HT1080 (cell line): Measurements from ENCODE around the gene ALOX12. TPM values are rescaled to one million over a fixed set of nuclear protein-coding genes. Genes with fewer than 3 reads are reported as not detected.

Experiments
- DNase-seq: peaks from one replicate; pipeline ENCODE4 v3.0.0-alpha.2; 2015; ENCODE audit warnings: low read depth
- total RNA-seq: library from RNA; depleted of rRNA; stranded (reverse); fragments of >200 nt; shearing (Covaris generic); gene quantifications from 2 replicates; pipeline ENCODE4 v1.2.3, GENCODE V29; 2014

Gene ALOX12
- total RNA-seq, 1 experiment from 2014 or later, result not detected

DNA sequence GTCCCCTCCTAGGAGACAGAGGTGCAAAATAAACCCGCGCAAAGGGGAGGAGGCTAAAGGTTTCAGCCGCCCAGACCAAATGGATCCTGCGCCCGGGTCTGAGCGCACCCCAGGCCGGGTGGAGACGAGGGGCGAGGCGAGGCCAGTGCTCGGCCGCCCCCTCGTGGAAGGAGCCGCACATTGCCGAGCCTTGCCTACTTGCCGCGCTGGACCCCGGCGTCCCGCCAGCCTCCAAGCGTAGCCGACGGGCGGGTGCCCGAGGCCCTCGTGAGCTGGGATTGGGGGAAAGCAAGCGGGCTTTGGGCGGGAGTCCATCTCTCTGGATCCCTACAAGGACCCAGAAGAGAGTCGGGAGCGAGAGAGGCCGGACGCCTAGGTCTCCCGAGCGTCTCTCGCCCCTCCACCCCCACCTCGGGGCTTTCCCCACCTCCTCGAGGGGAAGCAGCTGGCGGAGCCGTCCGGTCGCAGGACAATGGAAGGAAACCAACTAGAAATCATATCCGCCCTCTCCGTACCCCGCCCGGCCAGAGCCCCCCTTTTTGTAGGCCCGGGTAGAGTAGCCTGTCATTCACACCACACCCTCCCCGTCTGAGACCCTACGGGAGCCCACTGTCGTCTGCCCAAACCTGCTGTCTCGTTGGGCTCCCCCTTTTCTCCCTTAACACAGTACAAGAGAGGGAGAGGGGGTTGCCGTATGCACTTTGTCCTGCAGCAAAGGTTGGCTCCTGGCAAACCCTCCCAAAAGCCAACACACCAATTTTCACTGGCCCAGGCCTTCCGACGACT lies 26.3 kb downstream of the ALOX12 start:
- peak; percentile 54 for DNase-seq

DNA sequence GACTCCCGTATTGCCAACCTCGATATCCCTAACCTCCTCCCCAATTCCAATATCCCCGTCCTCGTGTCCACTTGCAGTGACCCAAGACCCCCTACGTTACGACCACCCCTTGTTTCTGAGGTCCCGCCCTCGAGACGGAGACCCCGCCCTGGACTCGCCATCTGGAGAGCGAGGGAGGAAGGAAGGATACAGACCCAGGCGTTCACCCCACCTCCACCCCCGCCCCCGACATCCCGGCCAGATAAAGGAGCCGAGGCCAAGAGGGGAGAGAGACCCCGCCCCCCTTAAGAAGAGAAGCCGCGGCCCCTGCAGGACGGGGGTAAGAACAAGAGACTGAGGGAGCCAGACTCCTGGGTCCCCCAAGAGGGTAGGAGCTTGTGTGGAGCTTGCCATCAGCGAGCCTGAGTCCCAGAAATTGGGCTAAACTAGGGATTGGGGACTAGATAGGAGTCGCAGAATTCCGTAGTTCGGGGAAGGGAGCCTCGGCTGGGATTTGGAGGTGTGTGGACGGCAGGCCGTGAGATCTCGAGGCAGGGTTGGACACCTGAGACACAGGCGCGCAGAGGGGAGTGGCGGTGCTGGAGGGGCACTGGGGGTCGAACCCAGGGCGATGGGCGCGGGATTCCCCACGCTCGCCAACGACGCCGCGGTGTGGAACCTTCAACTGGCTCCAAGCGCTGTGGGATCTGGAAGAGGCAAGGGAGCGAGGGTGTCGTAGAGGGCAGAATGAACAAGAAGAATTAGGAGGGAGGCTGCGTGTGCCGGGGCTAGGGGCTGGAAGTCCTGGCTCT lies 27.1 kb downstream of the ALOX12 start, which contains the start of gene BCL6B:
Gene BCL6B, plus strand, starts transcription at position 270 of the 791 bp plus-strand sequence. CDS start 622 bp downstream, outside the sequence.
- no peak for DNase-seq

DNA sequence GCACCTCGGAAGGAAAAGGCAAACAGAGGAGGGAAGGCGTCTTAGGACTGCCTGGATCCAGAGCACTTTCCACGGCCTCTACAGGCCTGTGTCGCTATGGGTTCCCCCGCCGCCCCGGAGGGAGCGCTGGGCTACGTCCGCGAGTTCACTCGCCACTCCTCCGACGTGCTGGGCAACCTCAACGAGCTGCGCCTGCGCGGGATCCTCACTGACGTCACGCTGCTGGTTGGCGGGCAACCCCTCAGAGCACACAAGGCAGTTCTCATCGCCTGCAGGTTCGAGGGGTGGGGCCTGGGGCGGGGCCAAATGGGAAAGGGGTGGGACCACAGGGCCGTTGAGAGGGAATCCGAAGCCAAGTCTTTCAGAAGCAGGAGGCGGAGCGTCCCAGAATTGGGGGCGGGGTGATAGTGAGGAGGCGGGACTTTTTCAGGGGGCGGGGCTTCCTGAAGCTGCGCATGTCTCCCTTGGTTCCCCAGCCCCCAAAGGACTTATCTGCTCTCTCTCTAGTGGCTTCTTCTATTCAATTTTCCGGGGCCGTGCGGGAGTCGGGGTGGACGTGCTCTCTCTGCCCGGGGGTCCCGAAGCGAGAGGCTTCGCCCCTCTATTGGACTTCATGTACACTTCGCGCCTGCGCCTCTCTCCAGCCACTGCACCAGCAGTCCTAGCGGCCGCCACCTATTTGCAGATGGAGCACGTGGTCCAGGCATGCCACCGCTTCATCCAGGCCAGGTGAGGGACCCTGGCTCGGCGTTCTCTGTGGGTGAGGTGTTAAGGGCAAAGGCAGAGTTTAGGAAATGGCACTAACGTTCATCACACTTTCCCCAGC lies 27.9 kb downstream of the ALOX12 start:
- DNase-seq, result no peak

DNA sequence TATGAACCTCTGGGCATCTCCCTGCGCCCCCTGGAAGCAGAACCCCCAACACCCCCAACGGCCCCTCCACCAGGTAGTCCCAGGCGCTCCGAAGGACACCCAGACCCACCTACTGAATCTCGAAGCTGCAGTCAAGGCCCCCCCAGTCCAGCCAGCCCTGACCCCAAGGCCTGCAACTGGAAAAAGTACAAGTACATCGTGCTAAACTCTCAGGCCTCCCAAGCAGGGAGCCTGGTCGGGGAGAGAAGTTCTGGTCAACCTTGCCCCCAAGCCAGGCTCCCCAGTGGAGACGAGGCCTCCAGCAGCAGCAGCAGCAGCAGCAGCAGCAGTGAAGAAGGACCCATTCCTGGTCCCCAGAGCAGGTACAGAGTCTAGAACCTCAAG lies 28.5 kb downstream of the ALOX12 start:
- no peak for DNase-seq

DNA sequence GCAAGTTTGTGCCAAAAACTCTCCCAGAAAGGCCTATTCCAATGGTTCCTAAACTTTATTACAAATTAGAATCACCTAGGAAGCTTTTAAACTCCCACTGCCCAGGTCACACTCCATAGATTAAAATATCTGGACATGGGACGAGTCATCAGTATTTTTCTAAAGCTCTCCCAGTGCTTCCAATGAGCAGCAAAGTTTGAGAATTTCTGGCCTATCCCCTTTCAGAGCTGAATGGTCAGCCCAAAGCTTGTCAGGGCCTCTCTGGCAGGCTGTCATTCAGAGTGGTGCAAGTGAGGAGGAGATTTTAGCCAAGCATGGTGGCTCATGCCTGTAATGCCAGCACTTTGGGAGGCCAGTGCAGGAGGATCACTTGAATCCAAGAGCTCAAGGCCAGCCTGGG lies 29.4 kb downstream of the ALOX12 start:
- no peak for DNase-seq

DNA sequence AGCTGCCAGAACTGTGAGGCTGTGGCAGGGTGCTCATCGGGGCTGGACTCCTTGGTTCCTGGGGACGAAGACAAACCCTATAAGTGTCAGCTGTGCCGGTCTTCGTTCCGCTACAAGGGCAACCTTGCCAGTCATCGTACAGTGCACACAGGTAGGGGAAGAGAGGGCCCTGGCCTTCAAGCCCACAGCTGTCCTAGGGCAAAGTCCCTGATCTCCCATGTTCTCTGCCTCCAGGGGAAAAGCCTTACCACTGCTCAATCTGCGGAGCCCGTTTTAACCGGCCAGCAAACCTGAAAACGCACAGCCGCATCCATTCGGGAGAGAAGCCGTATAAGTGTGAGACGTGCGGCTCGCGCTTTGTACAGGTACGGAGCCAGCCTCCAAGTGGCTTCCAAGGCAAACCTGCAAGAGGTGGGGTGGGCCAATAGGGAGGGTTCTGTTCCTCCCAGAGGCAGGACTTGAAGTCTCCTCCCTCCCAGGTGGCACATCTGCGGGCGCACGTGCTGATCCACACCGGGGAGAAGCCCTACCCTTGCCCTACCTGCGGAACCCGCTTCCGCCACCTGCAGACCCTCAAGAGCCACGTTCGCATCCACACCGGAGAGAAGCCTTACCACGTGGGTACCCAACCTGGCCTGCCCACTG lies 30.7 kb downstream of the ALOX12 start:
- no peak for DNase-seq

DNA sequence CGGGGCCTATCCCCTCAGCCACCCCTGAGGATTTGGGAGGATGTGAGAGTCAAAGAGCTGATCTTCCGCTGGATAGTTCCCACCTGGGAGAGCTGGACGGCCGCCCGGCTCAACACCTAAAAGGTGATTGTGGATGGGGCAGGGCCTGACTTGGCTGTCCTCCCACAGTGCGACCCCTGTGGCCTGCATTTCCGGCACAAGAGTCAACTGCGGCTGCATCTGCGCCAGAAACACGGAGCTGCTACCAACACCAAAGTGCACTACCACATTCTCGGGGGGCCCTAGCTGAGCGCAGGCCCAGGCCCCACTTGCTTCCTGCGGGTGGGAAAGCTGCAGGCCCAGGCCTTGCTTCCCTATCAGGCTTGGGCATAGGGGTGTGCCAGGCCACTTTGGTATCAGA lies 31.5 kb downstream of the ALOX12 start:
- no peak for DNase-seq

DNA sequence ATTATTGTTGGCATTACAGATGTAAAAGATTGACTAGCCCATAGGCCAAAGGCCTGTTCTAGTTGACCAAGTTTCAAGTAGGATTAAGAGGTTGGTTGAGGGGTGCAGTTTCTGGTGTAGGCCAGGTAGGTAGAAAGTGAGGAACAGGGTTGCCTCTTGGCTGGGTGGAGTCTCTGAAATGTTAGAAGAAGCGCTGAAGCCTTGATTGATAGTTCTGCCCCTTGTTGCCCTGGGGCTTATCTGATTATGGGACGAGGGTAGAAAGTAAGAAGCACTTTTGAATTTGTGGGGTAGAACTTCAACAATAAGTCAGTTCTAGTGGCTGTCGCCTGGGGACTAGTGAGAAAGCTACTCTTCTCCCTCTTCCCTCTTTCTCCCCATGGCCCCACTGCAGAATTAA lies 33.2 kb downstream of the ALOX12 start:
- DNase-seq, result no peak

DNA sequence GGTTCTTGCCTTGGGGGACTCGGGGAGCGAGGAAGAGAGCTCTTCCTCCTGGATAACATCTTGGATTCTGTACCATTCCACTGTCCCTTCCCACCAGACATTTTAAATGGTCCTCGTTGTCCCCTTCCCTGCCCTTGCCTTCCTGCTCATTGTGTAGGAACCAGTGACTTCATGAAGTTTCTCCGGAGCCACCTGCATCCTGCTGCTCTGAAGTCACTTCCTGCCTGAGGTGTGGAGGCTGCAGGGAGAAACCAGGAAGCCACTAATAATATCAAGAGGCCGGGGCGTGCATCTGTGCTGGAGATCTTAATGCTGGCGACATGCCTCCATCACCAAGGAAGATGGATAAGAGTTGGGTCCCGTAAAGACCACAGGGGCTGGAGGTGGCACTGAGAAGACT lies 33.8 kb downstream of the ALOX12 start:
- no peak for DNase-seq

DNA sequence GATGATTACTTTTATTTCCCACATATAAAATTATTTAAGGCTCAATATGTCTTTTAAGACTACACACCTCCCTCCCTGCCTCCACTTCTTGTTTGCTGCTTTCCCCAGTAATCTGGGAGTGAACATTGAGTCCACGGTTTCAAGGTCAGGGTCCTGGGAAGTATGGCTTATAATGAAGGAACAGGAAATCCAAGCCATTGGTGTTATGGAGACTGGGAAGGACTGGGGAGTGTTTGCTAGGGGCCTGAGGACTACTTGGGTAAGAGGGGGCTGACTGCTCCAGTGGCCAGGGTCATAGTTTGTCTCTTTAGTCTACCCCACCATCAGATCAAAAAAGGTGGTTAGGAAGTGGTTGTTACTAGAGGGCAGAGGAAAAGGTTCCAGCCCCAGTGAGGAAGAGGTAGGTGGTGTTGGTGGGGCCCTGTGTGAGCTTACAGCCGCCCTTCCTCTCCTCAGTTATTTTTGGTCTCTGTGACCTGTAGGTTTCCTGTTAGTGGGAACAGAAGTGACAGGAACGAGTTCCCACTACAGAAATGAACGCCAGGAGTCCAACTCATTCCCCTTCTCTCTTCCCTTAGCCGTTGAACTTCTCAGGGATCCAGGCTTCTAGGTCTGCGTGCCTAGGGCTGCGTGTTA lies 39.2 kb downstream of the ALOX12 start:
- no peak for DNase-seq

DNA sequence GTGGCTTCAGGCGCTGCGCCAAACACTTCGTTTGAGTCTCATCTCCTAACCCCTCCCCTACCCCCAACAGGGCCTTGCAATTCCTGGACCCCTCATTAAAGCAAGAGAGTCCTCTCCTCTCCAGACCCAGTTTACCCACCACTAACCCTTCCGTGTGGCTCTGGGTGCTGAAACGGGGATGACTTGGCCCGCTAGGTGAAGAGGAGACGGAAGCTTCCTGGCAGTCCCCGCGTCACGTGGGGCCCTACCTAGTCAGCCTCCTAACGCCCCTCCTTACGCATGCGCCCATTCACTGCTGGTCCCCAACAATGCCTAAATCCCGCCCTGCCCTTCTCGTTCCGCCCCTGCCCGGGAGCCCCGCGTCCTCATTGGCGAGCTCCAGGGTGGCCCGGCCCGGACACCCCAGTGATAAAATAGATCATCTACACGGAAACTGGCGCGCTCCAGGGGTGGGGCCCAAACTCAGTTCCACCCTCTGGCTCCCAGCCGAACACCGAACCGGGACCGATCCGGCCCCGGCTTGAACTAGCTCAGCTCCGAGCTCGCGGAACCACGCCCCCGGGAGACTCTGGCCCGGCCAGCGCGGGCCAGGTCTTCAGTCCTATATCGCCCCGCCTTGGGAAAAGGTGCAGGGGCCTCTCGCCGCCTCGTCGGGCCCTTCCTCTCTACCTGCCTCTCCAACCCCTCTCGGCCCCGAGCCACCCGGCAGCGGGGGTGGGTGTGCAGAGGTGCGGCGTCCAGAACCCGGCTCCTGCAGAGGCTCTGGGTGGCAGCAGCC lies 39.9 kb downstream of the ALOX12 start, which contains the start of gene SLC16A13:
Gene SLC16A13, plus strand, starts transcription at position 425 of the 778 bp plus-strand sequence. CDS start 368 bp downstream, outside the sequence.
- peak; percentile 96 for DNase-seq

DNA sequence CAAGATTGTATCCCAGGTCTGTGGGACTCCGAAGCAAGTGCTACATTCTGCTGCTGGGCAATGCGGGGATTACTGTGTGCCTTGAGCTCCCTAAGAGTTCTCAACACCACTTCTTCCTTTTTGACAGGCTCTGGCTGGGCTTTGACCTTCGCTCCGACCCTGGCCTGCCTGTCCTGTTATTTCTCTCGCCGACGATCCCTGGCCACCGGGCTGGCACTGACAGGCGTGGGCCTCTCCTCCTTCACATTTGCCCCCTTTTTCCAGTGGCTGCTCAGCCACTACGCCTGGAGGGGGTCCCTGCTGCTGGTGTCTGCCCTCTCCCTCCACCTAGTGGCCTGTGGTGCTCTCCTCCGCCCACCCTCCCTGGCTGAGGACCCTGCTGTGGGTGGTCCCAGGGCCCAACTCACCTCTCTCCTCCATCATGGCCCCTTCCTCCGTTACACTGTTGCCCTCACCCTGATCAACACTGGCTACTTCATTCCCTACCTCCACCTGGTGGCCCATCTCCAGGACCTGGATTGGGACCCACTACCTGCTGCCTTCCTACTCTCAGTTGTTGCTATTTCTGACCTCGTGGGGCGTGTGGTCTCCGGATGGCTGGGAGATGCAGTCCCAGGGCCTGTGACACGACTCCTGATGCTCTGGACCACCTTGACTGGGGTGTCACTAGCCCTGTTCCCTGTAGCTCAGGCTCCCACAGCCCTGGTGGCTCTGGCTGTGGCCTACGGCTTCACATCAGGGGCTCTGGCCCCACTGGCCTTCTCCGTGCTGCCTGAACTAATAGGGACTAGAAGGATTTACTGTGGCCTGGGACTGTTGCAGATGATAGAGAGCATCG lies 42.4 kb downstream of the ALOX12 start:
- no peak for DNase-seq

DNA sequence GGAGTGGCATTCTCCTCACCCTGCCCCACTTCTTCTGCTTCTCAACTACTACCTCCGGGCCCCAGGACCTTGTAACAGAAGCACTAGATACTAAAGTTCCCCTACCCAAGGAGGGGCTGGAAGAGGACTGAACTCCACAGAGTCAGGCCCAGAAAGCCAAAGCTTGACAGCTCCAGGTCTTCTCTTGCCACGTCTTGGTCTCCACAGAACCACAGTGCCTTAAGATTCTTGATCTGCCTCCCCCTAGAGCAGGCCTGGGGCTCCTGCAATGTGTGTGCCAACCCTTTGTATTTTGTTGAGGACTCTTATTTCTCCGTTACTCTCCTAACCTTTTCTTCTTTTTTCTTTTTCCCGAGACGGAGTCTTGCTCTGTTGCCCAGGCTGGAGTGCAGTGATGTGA lies 44.0 kb downstream of the ALOX12 start:
- DNase-seq, result no peak

DNA sequence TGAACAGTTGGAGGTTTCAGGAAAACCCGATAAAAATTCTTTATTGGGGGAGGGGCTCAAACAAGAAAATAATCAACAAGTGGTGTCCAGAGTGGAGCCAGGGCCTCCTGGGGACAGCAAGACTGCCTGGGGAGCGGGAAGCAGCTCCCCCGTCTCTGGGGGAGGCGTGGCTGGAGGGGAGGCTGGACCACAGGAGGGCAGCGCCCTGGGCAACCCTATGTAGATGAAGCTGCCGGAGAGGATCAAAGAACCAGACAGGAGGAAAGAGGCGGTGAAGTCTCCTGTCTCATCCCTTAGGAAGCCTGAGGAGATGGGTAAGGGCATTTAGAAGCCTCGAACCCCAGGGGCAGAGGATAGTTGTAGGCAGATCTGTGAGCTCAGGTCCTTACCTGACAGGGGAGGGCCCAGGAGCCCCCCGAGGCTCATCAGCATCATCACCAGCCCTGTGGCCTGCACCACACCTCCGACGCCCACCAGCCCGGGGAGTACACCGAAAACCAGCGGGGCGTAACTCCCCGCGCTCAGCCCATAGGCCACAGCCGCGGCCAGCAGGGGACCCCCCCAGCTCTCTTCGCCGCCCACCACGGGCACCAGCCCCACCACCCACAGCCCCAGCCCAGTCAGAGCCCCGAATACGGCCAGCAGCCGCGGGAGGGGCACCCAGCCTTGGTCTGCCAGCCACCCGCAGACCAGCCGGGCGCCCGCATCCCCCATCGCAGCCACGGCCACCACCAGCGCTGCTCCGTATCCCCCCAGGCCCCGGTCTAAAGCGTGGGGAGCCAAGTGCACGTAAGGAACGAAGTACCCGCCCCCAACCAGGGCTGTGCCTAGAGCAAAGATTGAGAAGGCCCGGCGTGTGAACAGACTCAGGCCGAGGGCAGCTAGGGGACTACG lies 46.0 kb downstream of the ALOX12 start:
- DNase-seq, result no peak

DNA sequence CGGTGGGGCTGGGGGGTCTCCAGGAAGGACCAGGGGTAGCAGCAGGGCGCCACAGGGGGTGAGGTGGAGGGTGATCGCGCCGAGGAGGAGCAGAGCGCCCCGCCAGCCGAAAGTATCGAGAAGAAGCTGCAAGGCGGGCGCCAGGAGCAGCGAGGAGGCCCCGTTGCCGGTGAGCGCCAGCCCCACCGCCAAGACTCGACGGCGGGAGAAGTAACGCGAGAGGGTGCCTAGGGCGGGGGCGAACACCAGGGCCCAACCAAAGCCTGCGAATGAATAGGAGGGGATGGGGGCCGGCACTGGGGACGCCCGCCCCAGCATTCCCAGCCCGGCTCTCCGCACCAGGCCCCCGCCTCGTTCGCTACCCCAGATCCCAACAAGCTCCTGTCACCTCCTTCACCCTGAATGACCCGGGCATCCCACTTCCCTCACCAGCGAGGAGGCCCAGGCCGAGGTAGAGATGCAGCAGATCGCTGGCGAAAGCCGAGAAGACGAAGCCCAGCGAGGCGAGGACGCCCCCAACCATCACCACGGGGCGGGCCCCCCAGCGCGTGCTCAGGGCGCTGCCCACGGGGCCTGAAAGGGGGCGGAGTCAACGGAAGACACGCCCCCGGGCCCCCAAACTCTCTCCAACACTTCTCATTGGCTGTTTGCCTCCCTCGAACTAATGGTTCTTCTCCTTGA lies 46.8 kb downstream of the ALOX12 start:
- no peak for DNase-seq

DNA sequence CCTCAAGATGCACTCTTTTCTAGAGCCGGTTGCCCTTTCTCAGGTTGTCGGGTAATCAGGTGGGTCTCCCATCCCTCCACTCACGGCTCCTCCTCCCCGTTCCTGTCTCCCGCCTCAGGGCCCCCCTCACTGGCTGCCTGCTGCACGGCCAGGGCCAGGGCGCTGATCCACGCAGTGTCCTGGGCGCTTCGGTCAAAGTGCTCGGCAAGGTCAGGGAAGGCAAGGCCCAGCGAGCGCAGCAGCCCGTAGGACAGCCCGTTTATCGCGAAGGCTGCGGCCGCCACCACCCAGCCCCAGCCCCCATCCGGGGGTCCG lies 47.3 kb downstream of the ALOX12 start:
- no peak for DNase-seq

DNA sequence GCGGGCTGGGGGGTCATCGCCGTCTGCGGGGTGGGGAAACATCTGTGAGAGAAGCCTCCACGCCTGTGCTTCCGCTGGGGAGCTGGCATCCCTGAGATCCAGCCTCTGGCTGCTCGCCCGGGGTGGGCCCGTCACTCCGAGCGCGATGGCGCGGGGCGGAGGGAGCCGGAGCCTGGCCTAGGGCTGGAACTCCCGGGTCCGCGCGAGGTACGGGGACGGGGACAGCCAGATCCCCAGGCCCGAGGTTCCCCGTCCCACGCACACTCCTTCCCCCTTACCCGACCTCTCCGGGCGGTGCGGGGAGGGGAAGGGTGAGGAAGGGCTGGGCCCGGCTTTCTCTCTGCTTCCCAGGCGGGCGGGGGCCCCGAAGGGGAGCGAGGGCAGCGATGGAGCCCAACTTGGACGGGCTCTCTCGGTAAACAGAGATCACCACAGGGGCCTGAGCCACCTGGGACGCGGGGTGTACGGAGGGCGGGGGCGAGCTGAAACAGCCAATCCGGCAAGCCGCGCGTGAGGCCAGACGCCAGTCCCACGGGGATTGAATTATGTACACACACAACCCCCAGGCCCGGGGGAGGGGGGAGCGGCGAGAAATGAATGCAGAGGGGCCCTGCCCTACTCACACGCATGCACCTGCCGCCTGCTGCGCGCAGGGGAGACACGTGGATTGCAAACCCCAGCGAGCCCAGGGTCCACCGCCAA lies 47.8 kb downstream of the ALOX12 start, which contains the start of gene SLC16A11:
Gene SLC16A11, minus strand, starts transcription at position 596 of the 702 bp plus-strand sequence. Its CDS starts 579 bp downstream, at position 17.
- DNase-seq, result no peak
